Measurements from ENCODE around the gene THBS4. TPM values are rescaled to one million over a fixed set of nuclear protein-coding genes. Genes with fewer than 3 reads are reported as not detected.

The THBS4 gene
- total RNA-seq (2021) (6.6 and 8.1 TPM in 2 replicates), Bru-seq, nascent RNA (percentile 36 among the genes with signal in this experiment), BruChase-seq, experiment 1, labeled RNA remaining after a 2-hour chase (percentile 39 among the genes with signal in this experiment), BruChase-seq, experiment 2, labeled RNA remaining after a 6-hour chase (percentile 35 among the genes with signal in this experiment)
- long read RNA-seq, partial matches to known transcripts = 2 of 16 reads
- long read RNA-seq, other reads (novel, unspliced or antisense) = 13 of 16 reads

DNA sequence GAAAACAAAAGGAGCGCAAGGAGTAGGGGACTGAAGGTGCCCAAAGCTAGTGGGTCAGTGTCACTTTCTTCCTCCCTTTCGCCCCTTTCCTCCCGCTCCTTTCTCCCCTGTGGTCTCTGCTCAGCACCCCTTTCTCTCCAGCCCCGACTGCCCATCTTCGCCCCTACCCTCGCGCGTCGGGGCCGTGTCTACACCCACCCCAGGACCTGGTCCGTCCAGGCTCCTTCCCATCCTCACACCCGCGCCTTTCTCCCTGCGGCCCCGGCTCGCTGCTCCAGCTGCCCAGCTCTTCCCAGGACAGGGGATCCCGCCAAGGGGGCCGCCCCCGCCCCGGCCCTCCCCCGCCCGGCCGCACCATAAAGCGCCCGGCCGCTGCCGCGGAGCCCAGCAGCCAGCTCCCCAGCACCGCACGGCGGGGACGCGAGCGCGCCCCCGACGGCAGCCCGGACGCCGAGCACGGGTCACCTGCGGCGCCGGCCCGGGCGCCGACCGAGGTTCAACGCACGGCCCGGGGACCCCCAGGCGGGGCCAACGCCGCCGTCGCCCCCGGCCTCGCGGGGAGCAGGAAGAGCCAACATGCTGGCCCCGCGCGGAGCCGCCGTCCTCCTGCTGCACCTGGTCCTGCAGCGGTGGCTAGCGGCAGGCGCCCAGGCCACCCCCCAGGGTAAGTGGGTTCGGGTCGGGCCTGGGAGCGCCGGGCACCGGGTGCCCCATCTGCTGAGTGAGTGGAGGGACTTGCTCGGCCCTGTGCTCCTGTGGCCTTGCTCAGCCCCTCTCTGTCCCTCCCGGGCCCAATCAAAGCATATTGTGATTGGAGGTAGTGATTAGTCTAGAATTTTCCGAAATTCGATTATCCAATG, at the start of gene THBS4:
THBS4 (plus strand) TSS at position 387 of the 860 bp plus-strand sequence; CDS start at position 577, 190 bp downstream.
- Histone ChIP-seq H3K79me2 (ENCODE audit: low read depth) (no peaks in the 10 kb centered on the region), H3K4me1 (replicated peaks; ENCODE audit: insufficient read depth) (no peaks in the 10 kb centered on the region), H3K27ac (no peak within 1 kb of the TSS), H2AFZ (no peak within 1 kb of the TSS), H3K27me3 (ENCODE audit: insufficient read depth, low read depth) (no peaks in the 10 kb centered on the region), H3K9me3 (ENCODE audit: insufficient read depth, low read depth) (no peaks in the 10 kb centered on the region), H3K4me2 (no peak within 1 kb of the TSS), H4K20me1 (ENCODE audit: insufficient read depth) (no peaks in the 10 kb centered on the region), H3F3A (ENCODE audit: insufficient read depth, low read depth) (no peaks in the 10 kb centered on the region), H3K9me2 (ENCODE audit: insufficient read depth) (no peaks in the 10 kb centered on the region; the same call in none of the 2 replicates), H3K4me3 (no peak within 1 kb of the TSS), H3K36me3 (ENCODE audit: low read depth) (no peaks in the 10 kb centered on the region)
- CTCF ChIA-PET = no interaction called here
- TF ChIP-seq EZH2 (IDR thresholded peaks at IDR 0.05; ENCODE audit: low read depth) = no peak
- TF ChIP-seq, protein P1, sequence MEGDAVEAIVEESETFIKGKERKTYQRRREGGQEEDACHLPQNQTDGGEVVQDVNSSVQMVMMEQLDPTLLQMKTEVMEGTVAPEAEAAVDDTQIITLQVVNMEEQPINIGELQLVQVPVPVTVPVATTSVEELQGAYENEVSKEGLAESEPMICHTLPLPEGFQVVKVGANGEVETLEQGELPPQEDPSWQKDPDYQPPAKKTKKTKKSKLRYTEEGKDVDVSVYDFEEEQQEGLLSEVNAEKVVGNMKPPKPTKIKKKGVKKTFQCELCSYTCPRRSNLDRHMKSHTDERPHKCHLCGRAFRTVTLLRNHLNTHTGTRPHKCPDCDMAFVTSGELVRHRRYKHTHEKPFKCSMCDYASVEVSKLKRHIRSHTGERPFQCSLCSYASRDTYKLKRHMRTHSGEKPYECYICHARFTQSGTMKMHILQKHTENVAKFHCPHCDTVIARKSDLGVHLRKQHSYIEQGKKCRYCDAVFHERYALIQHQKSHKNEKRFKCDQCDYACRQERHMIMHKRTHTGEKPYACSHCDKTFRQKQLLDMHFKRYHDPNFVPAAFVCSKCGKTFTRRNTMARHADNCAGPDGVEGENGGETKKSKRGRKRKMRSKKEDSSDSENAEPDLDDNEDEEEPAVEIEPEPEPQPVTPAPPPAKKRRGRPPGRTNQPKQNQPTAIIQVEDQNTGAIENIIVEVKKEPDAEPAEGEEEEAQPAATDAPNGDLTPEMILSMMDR (conservative IDR thresholded peaks at IDR 0.05) = no peak
- POLR2A ChIA-PET (ENCODE audit: unreplicated experiment) = no interaction called here
- intact Hi-C loops (cut with micrococcal nuclease; ENCODE audit: unreplicated experiment) = no loop called here
- DNase-seq = no peak
- BruUV-seq (replicated peaks) = no TSS peak

DNA sequence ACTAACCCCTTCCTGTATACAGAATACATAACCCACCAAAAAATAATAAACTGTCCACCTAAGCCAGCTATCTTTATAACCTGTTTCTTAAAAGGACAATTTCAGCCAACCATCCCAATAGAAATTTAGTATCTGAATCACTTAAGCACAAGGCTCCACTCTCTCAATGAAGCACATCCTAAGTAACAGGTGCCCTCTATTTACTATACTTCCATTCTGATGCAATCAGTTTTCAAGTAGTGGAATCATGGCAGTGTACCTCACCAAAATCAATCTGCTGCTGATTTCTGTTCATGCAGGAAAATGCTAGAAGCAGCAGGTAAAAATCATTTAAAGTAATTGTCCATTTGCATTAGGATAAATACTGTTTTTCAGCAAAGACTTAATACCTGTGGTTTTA, 48.9 kb upstream of the THBS4 start:
- Histone ChIP-seq H3K9me2 (ENCODE audit: insufficient read depth) (no peaks in the 10 kb centered on the region), H2AFZ (no peak overlapping the region), H3K79me2 (ENCODE audit: low read depth) (peaks cover 17% of the 10 kb centered on the region; the same call in 1 of the 2 replicates), H3K36me3 (ENCODE audit: low read depth) (peaks cover 37% of the 10 kb centered on the region), H3F3A (ENCODE audit: insufficient read depth, low read depth) (0 out of 2 replicates have a peak, but pooled peaks cover 8% of the 10 kb centered on the region), H3K4me3 (no peak overlapping the region), H3K27me3 (ENCODE audit: insufficient read depth, low read depth) (no peaks in the 10 kb centered on the region), H3K9me3 (ENCODE audit: insufficient read depth, low read depth) (no peaks in the 10 kb centered on the region), H3K27ac (no peak overlapping the region), H3K4me1 (replicated peaks; ENCODE audit: insufficient read depth) (peaks cover 10% of the 10 kb centered on the region), H4K20me1 (ENCODE audit: insufficient read depth) (no peaks in the 10 kb centered on the region), H3K4me2 (no peak overlapping the region)
- no TSS peak for BruUV-seq (replicated peaks)
- no peak for DNase-seq
- ChIA-PET POLR2A (ENCODE audit: unreplicated experiment) (no interaction called here), CTCF (no interaction called here)
- intact Hi-C loops (cut with micrococcal nuclease; ENCODE audit: unreplicated experiment) = no loop called here
- TF ChIP-seq, protein P1 (conservative IDR thresholded peaks at IDR 0.05) = no peak
- no peak for TF ChIP-seq EZH2 (IDR thresholded peaks at IDR 0.05; ENCODE audit: low read depth)

DNA sequence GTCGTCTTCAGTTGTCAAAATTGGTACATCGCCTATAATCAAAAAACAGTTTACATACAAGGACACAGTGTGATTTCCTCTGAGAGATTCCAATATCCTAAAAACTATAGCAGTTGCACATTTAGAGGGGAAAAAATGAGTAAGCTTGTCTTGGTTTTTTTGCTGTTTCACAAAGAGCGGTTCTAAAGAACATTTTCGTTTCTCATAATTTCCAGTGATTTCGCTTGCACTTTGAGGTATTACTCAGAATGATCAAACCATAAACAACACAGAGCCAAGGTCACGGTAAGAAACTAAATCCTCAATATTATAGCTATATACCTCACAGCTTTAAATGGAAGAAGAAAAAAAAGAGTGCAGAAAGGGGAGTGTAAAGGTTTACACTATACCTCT, 44.9 kb upstream of the THBS4 start:
- Histone ChIP-seq H3F3A (ENCODE audit: insufficient read depth, low read depth) (no peaks in the 10 kb centered on the region), H3K9me2 (ENCODE audit: insufficient read depth) (no peaks in the 10 kb centered on the region), H3K4me2 (peak overlapping the region; percentile 90), H3K27ac (peak overlapping the region; percentile 81; the same call in 1 of the 2 replicates), H2AFZ (peak overlapping the region; percentile 88), H3K27me3 (ENCODE audit: insufficient read depth, low read depth) (no peaks in the 10 kb centered on the region), H3K4me1 (replicated peaks; ENCODE audit: insufficient read depth) (peaks cover 23% of the 10 kb centered on the region), H3K9me3 (ENCODE audit: insufficient read depth, low read depth) (no peaks in the 10 kb centered on the region), H3K4me3 (peak overlapping the region; percentile 72), H3K79me2 (ENCODE audit: low read depth) (peaks cover 28% of the 10 kb centered on the region), H3K36me3 (ENCODE audit: low read depth) (peaks cover 10% of the 10 kb centered on the region; the same call in 1 of the 2 replicates), H4K20me1 (ENCODE audit: insufficient read depth) (no peaks in the 10 kb centered on the region)
- no peak for TF ChIP-seq EZH2 (IDR thresholded peaks at IDR 0.05; ENCODE audit: low read depth)
- TF ChIP-seq, protein P1 (conservative IDR thresholded peaks at IDR 0.05) = no peak
- ChIA-PET POLR2A (ENCODE audit: unreplicated experiment) (interaction anchor here (0.6 to 0.8 kb wide), 2 partner anchors 15 to 624 kb away, joined by 3 to 9 read pairs; no protein-coding TSS in a partner anchor), CTCF (no interaction called here)
- BruUV-seq (replicated peaks) = TSS peak; percentile 58
- DNase-seq = no peak
- intact Hi-C loops (cut with micrococcal nuclease; ENCODE audit: unreplicated experiment) = loop anchor here (2.0 to 10.0 kb wide), 2 partner anchors 15 to 65 kb away; no protein-coding TSS in a partner anchor
